AG04450 (cell line): ENCODE data around the gene BTN2A1. TPM values are rescaled to one million over a fixed set of nuclear protein-coding genes. Genes with fewer than 3 reads are reported as not detected.

Experiments
- CTCF ChIA-PET: fragments of 300-600, 350-600 bp; formaldehyde crosslinking; extraction: SDS; loops from one replicate; lab custom pipeline; 2022; ENCODE audit warnings: antibody characterized with exemption, inconsistent platforms; lab: Charles Lee
- POLR2A ChIA-PET: fragments of 350-600 bp; formaldehyde crosslinking; extraction: SDS; loops from one replicate; lab custom pipeline; 2021; ENCODE audit warnings: antibody characterized with exemption, inconsistent platforms; lab: Yijun Ruan, JAX
- DNase-seq: peaks from one replicate; pipeline ENCODE4 v3.0.0-alpha.2; 2011; ENCODE audit warnings: low read depth, low spot score
- H3K27ac ChIP-seq: one replicate; pipeline ENCODE4 v1.5.1; 2012; ENCODE audit warnings: low read depth, low read length, control low read depth
- H3K27me3 ChIP-seq: one replicate; pipeline ENCODE4 v1.6.0; 2012; ENCODE audit warnings: low read length; ENCODE audit not compliant: control insufficient read depth, insufficient read depth
- H3K4me3 ChIP-seq: 2 replicates; pipeline ENCODE4 v1.5.1; 2011; ENCODE audit warnings: mild to moderate bottlenecking, low read depth, low read length, control low read depth
- H3K9me3 ChIP-seq: 2 replicates; pipeline ENCODE4 v1.5.1; 2012; ENCODE audit warnings: low read length; ENCODE audit not compliant: control insufficient read depth, insufficient read depth
- CTCF ChIP-seq: IDR thresholded peaks from 2 replicates; pipeline ENCODE4 v1.5.1; 2011; ENCODE audit warnings: low read depth, low read length, control low read depth, inconsistent platforms
- polyA plus RNA-seq: library from polyadenylated mRNA; depleted of rRNA; stranded (reverse); fragments of >200 nt; gene quantifications from 2 replicates; pipeline ENCODE4 v1.2.3, GENCODE V29; 2011

Gene BTN2A1
- polyA plus RNA-seq, 1 experiment: 29.5 TPM

GRCh38 chr6:26464014-26464413 lies 6.3 kb downstream of the BTN2A1 start:
- no peak for TF ChIP-seq CTCF
- Histone ChIP-seq H3K4me3 (no peak overlapping the region), H3K27ac (no peak overlapping the region), H3K27me3 (no peaks in the 10 kb centered on the region), H3K9me3 (no peaks in the 10 kb centered on the region)
- POLR2A ChIA-PET: no interaction called here
- no peak for DNase-seq
- CTCF ChIA-PET: no interaction called here

GRCh38 chr6:26464416-26465131 lies 6.8 kb downstream of the BTN2A1 start:
- Histone ChIP-seq H3K27ac (no peak overlapping the region), H3K27me3 (no peaks in the 10 kb centered on the region), H3K4me3 (no peak overlapping the region), H3K9me3 (no peaks in the 10 kb centered on the region)
- TF ChIP-seq CTCF: no peak
- no peak for DNase-seq
- CTCF ChIA-PET: no interaction called here
- POLR2A ChIA-PET: no interaction called here

- Histone ChIP-seq H3K4me3 (no peak overlapping the region), H3K27me3 (no peaks in the 10 kb centered on the region), H3K27ac (no peak overlapping the region), H3K9me3 (no peaks in the 10 kb centered on the region)
- POLR2A ChIA-PET: no interaction called here
- DNase-seq: no peak
- TF ChIP-seq CTCF: no peak
- CTCF ChIA-PET: no interaction called here
Measured at GRCh38 chr6:26465776-26466175, 8.0 kb downstream of the BTN2A1 start.

GRCh38 chr6:26468829-26469228 lies 11.1 kb downstream of the BTN2A1 start:
- H3K27ac ChIP-seq: no peak overlapping the region
- no peak for TF ChIP-seq CTCF
- H3K9me3 ChIP-seq: no peaks in the 10 kb centered on the region
- DNase-seq: no peak
- ChIA-PET CTCF (no interaction called here), POLR2A (no interaction called here)
- no peak overlapping the region for H3K4me3 ChIP-seq
- no peaks in the 10 kb centered on the region for H3K27me3 ChIP-seq

GRCh38 chr6:26470643-26471042 lies 12.9 kb downstream of the BTN2A1 start:
- POLR2A ChIA-PET: interaction anchor here (0.6 kb wide), 1 partner anchor 347 kb away, joined by 3 read pairs; a partner anchor contains a TSS
- Histone ChIP-seq H3K27me3 (no peaks in the 10 kb centered on the region), H3K4me3 (no peak overlapping the region), H3K27ac (no peak overlapping the region), H3K9me3 (no peaks in the 10 kb centered on the region)
- DNase-seq: no peak
- no peak for TF ChIP-seq CTCF
- CTCF ChIA-PET: interaction anchor here (0.9 kb wide), 1 partner anchor 129 kb away, joined by 4 read pairs; no protein-coding TSS in a partner anchor
